ENCODE results near the gene CLSTN2.

DNA sequence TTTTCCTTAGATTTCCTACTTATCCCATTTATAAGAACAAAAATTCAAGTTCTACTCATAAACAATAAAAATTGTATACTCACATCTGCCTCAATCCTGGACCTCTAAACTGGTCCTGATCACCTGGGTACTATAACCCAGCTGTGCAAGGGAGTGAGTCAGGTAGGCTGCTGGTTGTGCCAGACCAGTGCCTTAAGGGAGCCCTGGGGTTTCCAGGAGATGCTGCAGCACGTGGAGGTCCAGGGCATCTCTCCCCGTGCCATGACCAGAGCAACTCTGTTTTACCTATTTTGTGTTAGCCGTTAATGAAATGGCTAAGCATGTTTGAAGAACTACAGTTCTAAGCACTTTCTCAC, 602.7 kb downstream of the CLSTN2 start:
- no peak for TF ChIP-seq EZH2 (IDR thresholded peaks at IDR 0.05; ENCODE audit: insufficient read depth, low read length)
- TF ChIP-seq, protein P1, sequence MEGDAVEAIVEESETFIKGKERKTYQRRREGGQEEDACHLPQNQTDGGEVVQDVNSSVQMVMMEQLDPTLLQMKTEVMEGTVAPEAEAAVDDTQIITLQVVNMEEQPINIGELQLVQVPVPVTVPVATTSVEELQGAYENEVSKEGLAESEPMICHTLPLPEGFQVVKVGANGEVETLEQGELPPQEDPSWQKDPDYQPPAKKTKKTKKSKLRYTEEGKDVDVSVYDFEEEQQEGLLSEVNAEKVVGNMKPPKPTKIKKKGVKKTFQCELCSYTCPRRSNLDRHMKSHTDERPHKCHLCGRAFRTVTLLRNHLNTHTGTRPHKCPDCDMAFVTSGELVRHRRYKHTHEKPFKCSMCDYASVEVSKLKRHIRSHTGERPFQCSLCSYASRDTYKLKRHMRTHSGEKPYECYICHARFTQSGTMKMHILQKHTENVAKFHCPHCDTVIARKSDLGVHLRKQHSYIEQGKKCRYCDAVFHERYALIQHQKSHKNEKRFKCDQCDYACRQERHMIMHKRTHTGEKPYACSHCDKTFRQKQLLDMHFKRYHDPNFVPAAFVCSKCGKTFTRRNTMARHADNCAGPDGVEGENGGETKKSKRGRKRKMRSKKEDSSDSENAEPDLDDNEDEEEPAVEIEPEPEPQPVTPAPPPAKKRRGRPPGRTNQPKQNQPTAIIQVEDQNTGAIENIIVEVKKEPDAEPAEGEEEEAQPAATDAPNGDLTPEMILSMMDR (IDR thresholded peaks at IDR 0.05; ENCODE audit: insufficient read depth, low read depth, low read length), result no peak
